Testis (tissue), 3 donors: ENCODE measurements around the gene EYS. TPM values are rescaled to one million over a fixed set of nuclear protein-coding genes. Genes with fewer than 3 reads are reported as not detected.

Source experiments
- DNase-seq: peaks from one replicate; pipeline ENCODE4 v3.0.0-alpha.2; 2019
- H3K27ac ChIP-seq, 2 donors: fragments of 200-600 bp; sonication (generic); one replicate each; pipeline ENCODE4 v1.5.1; 2019
- H3K27me3 ChIP-seq: fragments of 200-600 bp; sonication (generic); one replicate; pipeline ENCODE4 v1.5.1; 2019
- H3K36me3 ChIP-seq: fragments of 200-600 bp; sonication (generic); one replicate; pipeline ENCODE4 v1.5.1; 2017; ENCODE audit warnings: low read depth; ENCODE audit errors: missing control alignments
- H3K4me1 ChIP-seq: fragments of 200-600 bp; sonication (generic); one replicate; pipeline ENCODE4 v1.5.1; 2019
- H3K4me3 ChIP-seq, 2 donors: fragments of 200-600 bp; sonication (generic); one replicate each; pipeline ENCODE4 v1.5.1; 2017 to 2019
- H3K9me3 ChIP-seq: fragments of 200-600 bp; sonication (generic); one replicate; pipeline ENCODE4 v1.5.1; 2017
- CTCF ChIP-seq, 3 experiments: fragments of 450-650 bp in 2 of 3; fragments of 200-600 bp in 1 of 3; sonication (generic) in 1 of 3; IDR thresholded peaks; one replicate each; pipeline ENCODE4 v1.5.1; 2016 to 2019; ENCODE audit warnings: antibody characterized with exemption in 3 of 3, mild to moderate bottlenecking in 2 of 3, moderate library complexity in 1 of 3
- POLR2A ChIP-seq: fragments of 450-650 bp; IDR thresholded peaks from one replicate; pipeline ENCODE4 v1.6.1; 2017; ENCODE audit warnings: antibody characterized with exemption, mild to moderate bottlenecking, moderate library complexity
- WGBS, 2 donors: methylation state at CpG; one replicate each; pipeline ENCODE4 v1.1.5; 2018; 5-methylcytosine and 5-hydroxymethylcytosine counted together
- intact Hi-C: fragments of 100-400 bp; cut with DNase I; formaldehyde crosslinking; loops from one replicate; pipeline ENCODE4 v1.15.1; 2023; ENCODE audit warnings: low total_unique reads
- polyA plus RNA-seq: library from polyadenylated mRNA; stranded (reverse); fragments of 350-450 nt; fragmentation: Illumina TruSeq; extraction: RNeasy Lipid Tissue Mini Kit (QIAGEN cat#74804); gene quantifications from one replicate; pipeline ENCODE4 v1.2.3, GENCODE V29; 2014; ENCODE audit warnings: low read depth, low replicate concordance; ENCODE audit not compliant: insufficient read depth
- total RNA-seq, 2 donors: library from RNA; depleted of rRNA; stranded (reverse); fragments of >200 nt; gene quantifications; one replicate each; pipeline ENCODE4 v1.2.3, GENCODE V29; 2016

Gene EYS
- total and polyA plus RNA-seq, 3 donors from 2014 or later = 1.3 to 2.8 (median 2.6) TPM

- DNase-seq = no peak
- Histone ChIP-seq H3K27ac (no peak overlapping the region), H3K27me3 (no peaks in the 10 kb centered on the region), H3K4me3 (no peak overlapping the region), H3K4me1 (no peaks in the 10 kb centered on the region), H3K36me3 (no peaks in the 10 kb centered on the region), H3K9me3 (no peaks in the 10 kb centered on the region)
- intact Hi-C loops = no loop called here
- no peak for TF ChIP-seq CTCF (IDR thresholded peaks at IDR 0.05)
- TF ChIP-seq POLR2A = no peak
Observed at GRCh38 chr6:64902596-64902995, 804.4 kb downstream of the EYS start.

GRCh38 chr6:64896939-64897338 lies 810.1 kb downstream of the EYS start:
- Histone ChIP-seq H3K27ac (no peak overlapping the region), H3K4me3 (no peak overlapping the region), H3K4me1 (no peaks in the 10 kb centered on the region), H3K9me3 (no peaks in the 10 kb centered on the region), H3K36me3 (no peaks in the 10 kb centered on the region), H3K27me3 (no peaks in the 10 kb centered on the region)
- no peak for DNase-seq
- no peak for TF ChIP-seq POLR2A
- TF ChIP-seq CTCF (IDR thresholded peaks at IDR 0.05) = no peak
- 96 to 100% methylated on average over 2 to 4 of the region's 4 CpGs for WGBS, 2 donors
- intact Hi-C loops = no loop called here

- WGBS, 2 donors = 52 to 58% methylated on average over 3 of the region's 3 CpGs
- TF ChIP-seq POLR2A (no peak), CTCF (IDR thresholded peaks at IDR 0.05) (no peak)
- no peak overlapping the region for H3K27ac ChIP-seq
Observed at GRCh38 chr6:64895945-64896344, 811.1 kb downstream of the EYS start.

GRCh38 chr6:64890609-64891008 lies 816.4 kb downstream of the EYS start:
- no peak for DNase-seq
- Histone ChIP-seq H3K4me1 (no peaks in the 10 kb centered on the region), H3K27me3 (no peaks in the 10 kb centered on the region), H3K4me3 (no peak overlapping the region), H3K36me3 (no peaks in the 10 kb centered on the region), H3K27ac (no peak overlapping the region), H3K9me3 (no peaks in the 10 kb centered on the region)
- 76 to 81% methylated on average over 1 of the region's 1 CpG for WGBS, 2 donors
- intact Hi-C loops = no loop called here
- no peak for TF ChIP-seq POLR2A
- TF ChIP-seq CTCF (IDR thresholded peaks at IDR 0.05) = no peak

More at GRCh38 chr6:64895945-64896344, 811.1 kb downstream of the EYS start:
- intact Hi-C loops = no loop called here
- Histone ChIP-seq H3K36me3 (no peaks in the 10 kb centered on the region), H3K27me3 (no peaks in the 10 kb centered on the region), H3K4me3 (no peak overlapping the region), H3K4me1 (no peaks in the 10 kb centered on the region), H3K9me3 (no peaks in the 10 kb centered on the region)
- DNase-seq = no peak

GRCh38 chr6:64889144-64889543 lies 817.9 kb downstream of the EYS start:
- no peaks in the 10 kb centered on the region for H3K4me1 ChIP-seq
- H3K27ac ChIP-seq = no peak overlapping the region
- TF ChIP-seq POLR2A (no peak), CTCF (IDR thresholded peaks at IDR 0.05) (no peak)
- no peaks in the 10 kb centered on the region for H3K27me3 ChIP-seq
- no peak overlapping the region for H3K4me3 ChIP-seq
- 52 to 61% methylated on average over 3 of the region's 3 CpGs for WGBS, 2 donors
- DNase-seq = no peak
- intact Hi-C loops = no loop called here
- no peaks in the 10 kb centered on the region for H3K9me3 ChIP-seq
- H3K36me3 ChIP-seq = no peaks in the 10 kb centered on the region
